Smooth muscle cell of the umbilical artery (primary cell): ENCODE measurements around the gene MBL2. TPM values are rescaled to one million over a fixed set of nuclear protein-coding genes. Genes with fewer than 3 reads are reported as not detected.

ENCODE experiments used
- total RNA-seq: library from RNA; depleted of rRNA; stranded (reverse); fragments of >200 nt; gene quantifications from 2 replicates; pipeline ENCODE4 v1.2.3, GENCODE V29; 2014

The MBL2 gene
- total RNA-seq: not detected in 2 replicates

GRCh38 chr10:52772623-52773022 is at the start of gene MBL2:
TSS of gene MBL2 (minus strand) at chr10:52772784. CDS start at chr10:52771635, 1,149 bp downstream.

